GM12878 (cell line): ENCODE data around the gene PTGR1. TPM values are rescaled to one million over a fixed set of nuclear protein-coding genes. Genes with fewer than 3 reads are reported as not detected.
A peak's percentile ranks its signal among the peaks of the same experiment; 100 is the strongest.

ENCODE experiments used
- ATAC-seq: fragments of 200-7000 bp; cut with Tn5 transposase; 3 replicates; pipeline ENCODE4 v1.9.1; 2020; ENCODE audit warnings: mild to moderate bottlenecking, moderate library complexity
- BruUV-seq: library from RNA; stranded (reverse); fragments of 400-500 nt; replicated peaks from 2 replicates; lab custom pipeline; 2021; lab: Mats Ljungman, UMichigan
- CTCF ChIA-PET: fragments of 300-600 bp; sonication (Branson Sonifier 250); formaldehyde crosslinking; extraction: SDS; loops from one replicate; lab custom pipeline; 2021; ENCODE audit warnings: inconsistent platforms; lab: Yijun Ruan, JAX
- POLR2A ChIA-PET: fragments of 350-600 bp; formaldehyde crosslinking; extraction: SDS; loops from one replicate; lab custom pipeline; 2021; ENCODE audit warnings: inconsistent platforms; lab: Charles Lee
- RAD21 ChIA-PET: fragments of 300-600 bp; sonication (Branson Sonifier 250); formaldehyde crosslinking; loops from one replicate; lab custom pipeline; 2023; ENCODE audit warnings: antibody characterized with exemption; ENCODE audit not compliant: unreplicated experiment; lab: Charles Lee
- SMC1A ChIA-PET: fragments of 300-600 bp; sonication (Branson Sonifier 250); formaldehyde crosslinking; loops from one replicate; lab custom pipeline; 2023; ENCODE audit not compliant: unreplicated experiment, uncharacterized antibody; lab: Charles Lee
- DNase-seq: peaks from one replicate; pipeline ENCODE4 v3.0.0-alpha.2; 2011; ENCODE audit warnings: low read depth, low spot score
- FAIRE-seq: peaks from 3 replicates; lab custom pipeline; 2011; peaks lifted over from hg19 to GRCh38; lab: Jason Lieb, UNC
- H2AFZ ChIP-seq: 2 replicates; pipeline ENCODE4 v1.6.0; 2011; ENCODE audit warnings: low read depth, low read length, control low read depth; ENCODE audit not compliant: control insufficient read depth
- H3K27ac ChIP-seq: 2 replicates; pipeline ENCODE4 v1.5.1; 2011; ENCODE audit warnings: control low read depth; ENCODE audit not compliant: control insufficient read depth, insufficient read depth
- H3K27me3 ChIP-seq, 2 experiments: replicated peaks in 1 of 2; 2 replicates each; pipeline versions ENCODE4 v1.6.0 to v1.6.1; 2011; ENCODE audit warnings: low read length in 1 of 2; ENCODE audit not compliant: control insufficient read depth in 2 of 2, insufficient read depth in 2 of 2
- H3K36me3 ChIP-seq, 2 experiments: 2 replicates each; pipeline ENCODE4 v1.5.1; 2011; ENCODE audit warnings: low read length in 1 of 2; ENCODE audit not compliant: control insufficient read depth in 2 of 2, insufficient read depth in 2 of 2
- H3K4me1 ChIP-seq: 2 replicates; pipeline ENCODE4 v1.6.1; 2011; ENCODE audit warnings: mild to moderate bottlenecking, low read length, moderate library complexity, mixed read lengths; ENCODE audit not compliant: control insufficient read depth, insufficient read depth
- H3K4me2 ChIP-seq: 2 replicates; pipeline ENCODE4 v1.6.0; 2011; ENCODE audit warnings: control low read depth; ENCODE audit not compliant: control insufficient read depth, insufficient read depth
- H3K4me3 ChIP-seq: fragments of 200-600 bp; sonication (generic); 2 replicates; pipeline ENCODE4 v1.5.1; 2016
- H3K79me2 ChIP-seq: 2 replicates; pipeline ENCODE4 v1.6.0; 2011; ENCODE audit warnings: low read length; ENCODE audit not compliant: control insufficient read depth, insufficient read depth
- H3K9ac ChIP-seq: 2 replicates; pipeline ENCODE4 v1.8.0; 2011; ENCODE audit warnings: low read length, control low read depth, mixed read lengths; ENCODE audit not compliant: control insufficient read depth, insufficient read depth
- H3K9me3 ChIP-seq: replicated peaks from 3 replicates; pipeline ENCODE4 v1.5.1; 2011; ENCODE audit warnings: mild to moderate bottlenecking, low read length; ENCODE audit not compliant: control insufficient read depth, insufficient read depth
- H4K20me1 ChIP-seq: 2 replicates; pipeline ENCODE4 v1.6.0; 2011; ENCODE audit not compliant: control insufficient read depth, insufficient read depth
- CBX5 ChIP-seq: sonication (generic); IDR thresholded peaks from 2 replicates; pipeline ENCODE4 v1.6.1; 2016; ENCODE audit warnings: low read depth, moderate library complexity, mild to moderate bottlenecking, inconsistent platforms
- CTCF ChIP-seq, 3 experiments: IDR thresholded peaks in 2 of 3; conservative IDR thresholded peaks in 1 of 3; 2 replicates each; pipeline ENCODE4 v1.5.1; 2011; ENCODE audit warnings: low read depth in 3 of 3, low read length in 3 of 3, mild to moderate bottlenecking in 3 of 3, control low read depth in 2 of 3, moderate library complexity in 2 of 3, inconsistent platforms in 1 of 3, mixed read lengths in 1 of 3; ENCODE audit not compliant: control insufficient read depth in 2 of 3, insufficient read depth in 1 of 3; ENCODE audit errors: extremely low read depth in 1 of 3
- EED ChIP-seq: sonication (generic); IDR thresholded peaks from 2 replicates; pipeline ENCODE4 v1.6.1; 2016; ENCODE audit warnings: antibody characterized with exemption, low read depth
- KLF5 ChIP-seq: fragments of 450-650 bp; IDR thresholded peaks from 2 replicates; pipeline ENCODE4 v1.6.1; 2014; ENCODE audit warnings: mild to moderate bottlenecking; ENCODE audit not compliant: partially characterized antibody
- NFXL1 ChIP-seq: fragments of 450-650 bp; IDR thresholded peaks from 2 replicates; pipeline ENCODE4 v1.6.1; 2017; ENCODE audit warnings: antibody characterized with exemption, mild to moderate bottlenecking, borderline replicate concordance
- NR2F1 ChIP-seq: fragments of 450-650 bp; conservative IDR thresholded peaks from 2 replicates; pipeline ENCODE4 v1.6.1; 2017; ENCODE audit warnings: mild to moderate bottlenecking
- PRDM15 ChIP-seq: fragments of 450-650 bp; formaldehyde crosslinking; IDR thresholded peaks from 2 replicates; pipeline ENCODE4 v1.4.0; 2020; ENCODE audit warnings: mild to moderate bottlenecking, moderate library complexity
- RAD21 ChIP-seq: IDR thresholded peaks from 2 replicates; pipeline ENCODE4 v1.6.1; 2011; ENCODE audit warnings: mild to moderate bottlenecking, low read depth, low read length, moderate library complexity; ENCODE audit not compliant: insufficient read depth
- SMARCA5 ChIP-seq: fragments of 450-650 bp; IDR thresholded peaks from 2 replicates; pipeline ENCODE4 v1.6.1; 2017; ENCODE audit warnings: mild to moderate bottlenecking
- SMC3 ChIP-seq: IDR thresholded peaks from 2 replicates; pipeline ENCODE4 v1.6.1; 2011; ENCODE audit warnings: low read length, improper control_type of control experiment, borderline replicate concordance
- YY1 ChIP-seq: IDR thresholded peaks from 2 replicates; pipeline ENCODE4 v1.6.1; 2011; ENCODE audit warnings: low read depth, mild to moderate bottlenecking, low read length
- ZNF384 ChIP-seq: IDR thresholded peaks from 2 replicates; pipeline ENCODE4 v1.6.1; 2012; ENCODE audit warnings: low read depth, mild to moderate bottlenecking, low read length, improper control_type of control experiment, borderline replicate concordance
- WGBS: methylation state at CpG from one replicate; pipeline ENCODE4 v1.1.6; 2016; ENCODE audit warnings: low lambda C conversion rate; ENCODE audit not compliant: insufficient replicate concordance, insufficient coverage; ENCODE audit errors: missing lambda C conversion rate; 5-methylcytosine and 5-hydroxymethylcytosine counted together
- in situ Hi-C: fragments of 300-500 bp; cut with MboI; formaldehyde crosslinking; loops from 9 replicates; pipeline ENCODE4 v1.14.3; 2018; ENCODE audit warnings: mixed read lengths
- intact Hi-C: fragments of 100-400 bp; cut with micrococcal nuclease; formaldehyde crosslinking; loops from one replicate; pipeline ENCODE4 v1.14.2; 2022; ENCODE audit not compliant: unreplicated experiment
- polyA plus RNA-seq, 11 experiments: library from polyadenylated mRNA; depleted of rRNA in 4 of 11; unstranded in 6 of 11; stranded (reverse) in 5 of 11; fragments of >200 nt; fragmentation: Nextera tagmentation in 4 of 11; fragmentation: Illumina TruSeq in 1 of 11; extraction: Ambion mirVana in 4 of 11; extraction: Trizol in 1 of 11; gene quantifications; 1 replicate in 1 of 11; 2 replicates in 10 of 11; pipeline versions ENCODE4 v1.2.1 to v1.2.3, GENCODE V29; 2011 to 2016; ENCODE audit warnings: inconsistent platforms in 2 of 11, missing spikeins in 2 of 11, low read depth in 1 of 11
- total RNA-seq, 4 experiments: library from RNA; depleted of rRNA in 3 of 4; stranded (reverse); fragments of >200 nt in 3 of 4; fragmentation: Illumina TruSeq in 1 of 4; extraction: Trizol in 1 of 4; gene quantifications; 2 replicates each; pipeline versions ENCODE4 v1.2.1 to v1.2.3, GENCODE V29; 2013 to 2021
- TF ChIP-seq, protein P1 (sequence below): fragments of 450-650 bp; IDR thresholded peaks from 2 replicates; pipeline ENCODE4 v1.6.1; 2017; ENCODE audit warnings: antibody characterized with exemption, mild to moderate bottlenecking, moderate library complexity

PTGR1 gene
- total and polyA plus RNA-seq, 10 of the 15 experiments (the other 5 are each of a cell fraction or from before 2014, with no cell fraction given): 0.12 to 6.3 (median 2.8) TPM

- ChIA-PET RAD21 (interaction anchor here (0.8 to 2.5 kb wide), 4 partner anchors 24 to 477 kb away, joined by 3 to 13 read pairs (median 6); no protein-coding TSS in a partner anchor), POLR2A (interaction anchor here (0.9 to 1.4 kb wide), 2 partner anchors 139 to 143 kb away, joined by 3 read pairs; no protein-coding TSS in a partner anchor), SMC1A (interaction anchor here (0.6 to 1.3 kb wide), 8 partner anchors 14 to 474 kb away, joined by 3 to 7 read pairs (median 3); partner anchors contain the start of gene DNAJC25), CTCF (interaction anchor here (0.5 to 3.5 kb wide), 21 partner anchors 8 to 501 kb away, joined by 3 to 28 read pairs (median 3); no protein-coding TSS in a partner anchor)
- Histone ChIP-seq H3K27me3 (peaks cover 0 to 4% of the 10 kb centered on the region in 2 experiments; a peak in 2 of 4 replicates), H3K36me3 (no peaks in the 10 kb centered on the region), H3K79me2 (no peaks in the 10 kb centered on the region), H3K9me3 (no peaks in the 10 kb centered on the region), H3K27ac (no peak overlapping the region), H3K9ac (no peak overlapping the region), H3K4me1 (no peaks in the 10 kb centered on the region), H3K4me3 (peak overlapping the region; percentile 78), H3K4me2 (peak overlapping the region; percentile 95), H2AFZ (peak overlapping the region; percentile 79; the same call in 1 of the 2 replicates), H4K20me1 (no peaks in the 10 kb centered on the region; the same call in 1 of the 2 replicates)
- BruUV-seq: no TSS peak
- 11% methylated on average over 40 of the region's 41 CpGs for WGBS
- in situ Hi-C loops (no loop called here), intact Hi-C loops (loop anchor here (2.0 kb wide), 1 partner anchor 93 kb away; no protein-coding TSS in a partner anchor)
- FAIRE-seq (no peak), DNase-seq (no peak), ATAC-seq (peak; percentile 75)
- TF ChIP-seq NR2F1 (no peak), CTCF (IDR thresholded peaks at IDR 0.05 in 2 of 3, conservative IDR thresholded peaks at IDR 0.05 in 1 of 3; ENCODE audit: control insufficient read depth in 2 of 3, extremely low read depth in 1 of 3, insufficient read depth in 1 of 3, low read depth in 3 of 3, low read length in 3 of 3) (peak; percentile 52 to 67 (median 54); a peak in 5 of 6 replicates), ZNF384 (peak; percentile 90), PRDM15 (CRISPR knock-in tag) (no peak), RAD21 (peak; percentile 74), YY1 (0 out of 2 replicates have a peak, but pooled peaks have one; percentile 38), SMARCA5 (no peak), NFXL1 (no peak), CBX5 (no peak), KLF5 (no peak), SMC3 (peak; percentile 21; the same call in 1 of the 2 replicates), EED (0 out of 2 replicates have a peak, but pooled peaks have one; percentile 5)
- TF ChIP-seq, protein P1, sequence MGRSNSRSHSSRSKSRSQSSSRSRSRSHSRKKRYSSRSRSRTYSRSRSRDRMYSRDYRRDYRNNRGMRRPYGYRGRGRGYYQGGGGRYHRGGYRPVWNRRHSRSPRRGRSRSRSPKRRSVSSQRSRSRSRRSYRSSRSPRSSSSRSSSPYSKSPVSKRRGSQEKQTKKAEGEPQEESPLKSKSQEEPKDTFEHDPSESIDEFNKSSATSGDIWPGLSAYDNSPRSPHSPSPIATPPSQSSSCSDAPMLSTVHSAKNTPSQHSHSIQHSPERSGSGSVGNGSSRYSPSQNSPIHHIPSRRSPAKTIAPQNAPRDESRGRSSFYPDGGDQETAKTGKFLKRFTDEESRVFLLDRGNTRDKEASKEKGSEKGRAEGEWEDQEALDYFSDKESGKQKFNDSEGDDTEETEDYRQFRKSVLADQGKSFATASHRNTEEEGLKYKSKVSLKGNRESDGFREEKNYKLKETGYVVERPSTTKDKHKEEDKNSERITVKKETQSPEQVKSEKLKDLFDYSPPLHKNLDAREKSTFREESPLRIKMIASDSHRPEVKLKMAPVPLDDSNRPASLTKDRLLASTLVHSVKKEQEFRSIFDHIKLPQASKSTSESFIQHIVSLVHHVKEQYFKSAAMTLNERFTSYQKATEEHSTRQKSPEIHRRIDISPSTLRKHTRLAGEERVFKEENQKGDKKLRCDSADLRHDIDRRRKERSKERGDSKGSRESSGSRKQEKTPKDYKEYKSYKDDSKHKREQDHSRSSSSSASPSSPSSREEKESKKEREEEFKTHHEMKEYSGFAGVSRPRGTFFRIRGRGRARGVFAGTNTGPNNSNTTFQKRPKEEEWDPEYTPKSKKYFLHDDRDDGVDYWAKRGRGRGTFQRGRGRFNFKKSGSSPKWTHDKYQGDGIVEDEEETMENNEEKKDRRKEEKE: no peak
These were observed 1.4 kb downstream of the PTGR1 start for GRCh38 chr9:111597852-111598732.
